Measurements from ENCODE around the gene FABP2.
"Not testable (repeated sequence)": the region's sequence is repeated elsewhere in the genome, so short reads cannot be mapped to it uniquely, and the experiment has no call there.

The FABP2 gene

GRCh38 chr4:119321921-119322687, at the start of gene FABP2:
TSS of gene FABP2 (minus strand) at chr4:119322138. CDS start at chr4:119322102, 36 bp downstream.
- DNase-seq (ENCODE audit: low spot score) = no peak

GRCh38 chr4:119370951-119371683, 49.2 kb upstream of the FABP2 start:
- DNase-seq (ENCODE audit: low spot score) = not testable (repeated sequence)

DNA sequence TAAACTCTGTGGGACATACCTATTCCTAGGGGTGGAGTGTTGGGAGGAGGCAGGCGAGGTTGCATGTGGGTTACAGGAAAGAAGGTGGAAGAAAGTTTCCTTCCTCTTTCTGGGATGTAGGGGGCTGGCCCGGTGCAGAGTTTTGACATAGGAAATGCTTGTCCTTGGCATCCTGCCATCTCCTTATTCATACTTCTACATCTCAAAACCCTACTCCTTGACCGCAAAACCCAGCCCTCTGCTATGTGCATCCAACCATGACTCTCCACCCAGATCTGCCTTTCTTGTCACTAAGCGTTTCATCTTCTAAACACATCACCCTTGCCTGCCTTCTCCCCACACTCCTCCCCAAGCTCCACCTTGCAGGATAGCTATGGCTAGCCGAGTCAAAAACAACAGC, 48.5 kb upstream of the FABP2 start:
- DNase-seq (ENCODE audit: low spot score) = peak; percentile 72

DNA sequence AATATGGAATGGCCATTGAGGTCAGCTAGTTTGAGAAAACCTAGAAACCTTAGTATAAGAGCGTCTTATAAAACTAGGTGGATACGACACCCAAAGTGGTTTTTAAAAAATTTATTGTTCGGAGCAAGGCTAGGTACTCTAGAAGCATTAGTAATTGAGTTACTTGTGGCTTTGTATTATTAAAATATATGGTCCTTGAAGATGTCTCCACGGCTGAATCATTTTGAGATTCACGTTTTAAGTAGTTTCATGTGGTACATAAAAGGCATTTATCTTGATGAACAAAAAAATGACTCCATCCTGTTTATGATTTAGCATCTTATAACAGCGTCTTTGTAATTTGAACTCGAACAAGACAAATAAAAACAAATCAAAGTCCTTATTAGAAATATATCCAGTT, 44.9 kb upstream of the FABP2 start:
- DNase-seq (ENCODE audit: low spot score) = peak; percentile 2

- DNase-seq (ENCODE audit: low spot score) = not testable (repeated sequence)
Measured at GRCh38 chr4:119364203-119364602, 42.3 kb upstream of the FABP2 start.

- peak; percentile 1 for DNase-seq (ENCODE audit: low spot score)
Measured at GRCh38 chr4:119363372-119363771, 41.4 kb upstream of the FABP2 start.

- DNase-seq (ENCODE audit: low spot score) = not testable (repeated sequence)
Measured at GRCh38 chr4:119362413-119362812, 40.5 kb upstream of the FABP2 start.

DNA sequence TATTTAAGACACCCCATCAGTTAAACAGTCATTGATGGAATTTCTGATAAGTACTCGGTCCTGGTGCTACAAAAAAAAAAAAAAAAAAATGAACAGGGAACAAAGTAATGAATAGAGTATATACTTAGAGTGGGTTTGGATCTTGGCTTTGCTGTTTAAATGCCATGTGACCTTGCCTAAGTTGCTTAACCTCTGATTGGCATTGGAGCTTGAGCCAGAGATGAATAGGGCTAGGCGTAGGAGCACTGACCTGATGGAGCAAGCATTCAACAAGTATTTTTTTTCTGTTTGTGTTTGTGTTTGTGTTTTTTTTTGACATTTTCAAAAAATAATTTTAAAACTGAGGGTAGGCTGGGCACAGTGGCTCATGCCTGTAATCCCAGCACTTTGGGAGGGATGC, 37.9 kb upstream of the FABP2 start:
- DNase-seq (ENCODE audit: low spot score) = not testable (repeated sequence)

- DNase-seq (ENCODE audit: low spot score) = not testable (repeated sequence)
Measured at GRCh38 chr4:119356796-119357195, 34.9 kb upstream of the FABP2 start.

GRCh38 chr4:119356041-119356440, 34.1 kb upstream of the FABP2 start:
- DNase-seq (ENCODE audit: low spot score) = not testable (repeated sequence)

DNA sequence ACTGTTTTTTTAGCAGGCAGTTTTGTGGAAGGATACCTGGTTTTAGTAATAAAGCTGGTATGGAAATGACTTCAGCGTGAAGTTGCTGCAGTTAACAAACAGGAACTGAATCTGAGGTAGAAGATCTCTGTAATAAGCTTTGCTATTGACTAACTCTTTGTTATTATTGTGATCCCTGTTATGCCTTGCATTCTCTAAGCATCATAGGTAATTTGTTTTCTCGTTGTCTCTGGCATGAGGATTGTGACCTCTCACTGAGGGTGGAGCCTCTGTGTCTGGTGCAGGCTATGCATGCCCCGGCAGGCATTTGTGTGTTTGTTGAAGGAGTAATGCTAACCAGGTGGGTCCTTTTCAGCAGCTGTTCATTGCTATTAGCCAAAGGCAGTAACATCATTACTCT, 31.4 kb upstream of the FABP2 start:
- not testable (repeated sequence) for DNase-seq (ENCODE audit: low spot score)

- not testable (repeated sequence) for DNase-seq (ENCODE audit: low spot score)
Measured at GRCh38 chr4:119348169-119348568, 26.2 kb upstream of the FABP2 start.

GRCh38 chr4:119343293-119343692, 21.4 kb upstream of the FABP2 start:
- not testable (repeated sequence) for DNase-seq (ENCODE audit: low spot score)

GRCh38 chr4:119339895-119340294, 18.0 kb upstream of the FABP2 start:
- not testable (repeated sequence) for DNase-seq (ENCODE audit: low spot score)

- no peak for DNase-seq (ENCODE audit: low spot score)
Measured at GRCh38 chr4:119337010-119337409, 15.1 kb upstream of the FABP2 start.

- not testable (repeated sequence) for DNase-seq (ENCODE audit: low spot score)
Measured at GRCh38 chr4:119336332-119336979, 14.5 kb upstream of the FABP2 start.

GRCh38 chr4:119329835-119330620, 8.1 kb upstream of the FABP2 start:
- DNase-seq (ENCODE audit: low spot score) = no peak

- DNase-seq (ENCODE audit: low spot score) = no peak
Measured at GRCh38 chr4:119328695-119329094, 6.8 kb upstream of the FABP2 start.

DNA sequence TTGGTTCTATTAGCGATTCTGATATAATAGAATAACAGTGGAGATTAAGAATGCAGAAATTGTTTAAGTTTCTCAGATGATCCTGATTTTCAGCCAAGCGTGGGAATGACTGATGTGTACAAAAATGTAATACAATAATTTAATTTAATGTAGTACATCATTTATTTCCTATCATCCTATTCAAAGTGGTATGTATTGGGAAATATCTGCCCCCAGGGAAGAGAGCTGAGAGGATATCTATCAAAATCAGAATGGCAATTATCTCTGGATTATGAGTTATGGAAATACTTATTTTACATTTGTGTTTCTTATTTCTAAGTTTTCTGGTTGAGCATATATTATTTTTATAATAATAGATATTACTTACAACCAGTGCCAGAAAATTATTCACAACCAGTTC, 3.9 kb downstream of the FABP2 start:
- DNase-seq (ENCODE audit: low spot score) = no peak

GRCh38 chr4:119315036-119315435, 6.9 kb downstream of the FABP2 start:
- DNase-seq (ENCODE audit: low spot score) = no peak

- DNase-seq (ENCODE audit: low spot score) = peak; percentile 48
Measured at GRCh38 chr4:119314356-119314755, 7.6 kb downstream of the FABP2 start.

- no peak for DNase-seq (ENCODE audit: low spot score)
Measured at GRCh38 chr4:119313237-119313636, 8.7 kb downstream of the FABP2 start.
